HEK293 (cell line): Measurements from ENCODE around the gene IER2.
"Not testable (repeated sequence)": the region's sequence is repeated elsewhere in the genome, so short reads cannot be mapped to it uniquely, and the experiment has no call there.

Experiments used
- CTCF ChIA-PET: fragments of 350-600 bp; formaldehyde crosslinking; extraction: SDS; loops from one replicate; lab custom pipeline; 2021; ENCODE audit warnings: antibody characterized with exemption; lab: Yijun Ruan, JAX
- POLR2A ChIA-PET: fragments of 300-600 bp; formaldehyde crosslinking; extraction: SDS; loops from one replicate; lab custom pipeline; 2020; ENCODE audit warnings: antibody characterized with exemption, inconsistent platforms; lab: Yijun Ruan, JAX
- H3K27ac ChIP-seq: fragments of 200-500 bp; sonication (Bioruptor generic); 2 replicates; pipeline ENCODE4 v1.5.1; 2014; ENCODE audit warnings: low read depth, low read length, control low read depth, inconsistent platforms; ENCODE audit errors: extremely low read depth
- H3K36me3 ChIP-seq, 2 experiments: fragments of 200-500 bp in 1 of 2; sonication (Bioruptor generic) in 1 of 2; 1 replicate in 1 of 2; 2 replicates in 1 of 2; pipeline ENCODE4 v1.5.1; 2014 to 2017; ENCODE audit warnings: inconsistent platforms in 2 of 2, low read length in 2 of 2; ENCODE audit not compliant: control insufficient read depth in 2 of 2, insufficient read depth in 1 of 2
- H3K4me1 ChIP-seq: fragments of 200-500 bp; sonication (Bioruptor generic); 2 replicates; pipeline ENCODE4 v1.5.1; 2014; ENCODE audit warnings: mild to moderate bottlenecking, low read length, inconsistent platforms; ENCODE audit not compliant: control insufficient read depth, insufficient read depth
- H3K4me3 ChIP-seq: 2 replicates; pipeline ENCODE4 v1.5.1; 2011; ENCODE audit warnings: low read depth, mild to moderate bottlenecking, control low read depth, low read length, moderate library complexity
- H3K9me3 ChIP-seq: fragments of 200-500 bp; sonication (Bioruptor generic); 2 replicates; pipeline ENCODE4 v1.5.1; 2014; ENCODE audit warnings: low read depth, low read length, inconsistent platforms; ENCODE audit not compliant: control insufficient read depth, insufficient read depth
- BCL6B ChIP-seq: fragments of 450-650 bp; formaldehyde crosslinking; IDR thresholded peaks from 2 replicates; pipeline ENCODE4 v1.5.1; 2017; ENCODE audit warnings: missing biosample characterization, missing genetic modification characterization
- EGR2 ChIP-seq: fragments of 450-650 bp; formaldehyde crosslinking; IDR thresholded peaks from 2 replicates; pipeline ENCODE4 v1.5.1; 2016; ENCODE audit warnings: low read depth, missing biosample characterization, missing genetic modification characterization
- GLIS1 ChIP-seq: fragments of 450-650 bp; formaldehyde crosslinking; IDR thresholded peaks from 2 replicates; pipeline ENCODE4 v1.5.1; 2016; ENCODE audit warnings: missing biosample characterization, missing genetic modification characterization
- GLIS2 ChIP-seq: fragments of 450-650 bp; formaldehyde crosslinking; IDR thresholded peaks from 2 replicates; pipeline ENCODE4 v1.5.1; 2016; ENCODE audit warnings: missing biosample characterization, missing genetic modification characterization
- MYNN ChIP-seq: fragments of 450-650 bp; formaldehyde crosslinking; IDR thresholded peaks from 2 replicates; pipeline ENCODE4 v1.5.1; 2016; ENCODE audit warnings: missing biosample characterization, missing genetic modification characterization, borderline replicate concordance
- PRDM10 ChIP-seq: fragments of 450-650 bp; formaldehyde crosslinking; IDR thresholded peaks from 2 replicates; pipeline ENCODE4 v1.5.1; 2016; ENCODE audit warnings: missing biosample characterization, missing genetic modification characterization
- ZBTB21 ChIP-seq: fragments of 450-650 bp; formaldehyde crosslinking; IDR thresholded peaks from 2 replicates; pipeline ENCODE4 v1.5.1; 2017; ENCODE audit warnings: missing biosample characterization, missing genetic modification characterization
- ZBTB7A ChIP-seq: fragments of 450-650 bp; formaldehyde crosslinking; IDR thresholded peaks from 2 replicates; pipeline ENCODE4 v1.5.1; 2016; ENCODE audit warnings: low read depth, missing biosample characterization, missing genetic modification characterization
- ZFHX2 ChIP-seq: fragments of 450-650 bp; formaldehyde crosslinking; conservative IDR thresholded peaks from 2 replicates; pipeline ENCODE4 v1.5.1; 2016; ENCODE audit warnings: missing biosample characterization, missing genetic modification characterization
- ZFP3 ChIP-seq: fragments of 450-650 bp; formaldehyde crosslinking; IDR thresholded peaks from 2 replicates; pipeline ENCODE4 v1.5.1; 2016; ENCODE audit warnings: low read depth, missing biosample characterization, missing genetic modification characterization
- ZNF133 ChIP-seq: fragments of 450-650 bp; formaldehyde crosslinking; IDR thresholded peaks from 2 replicates; pipeline ENCODE4 v1.5.1; 2016; ENCODE audit warnings: missing biosample characterization, missing genetic modification characterization
- ZNF140 ChIP-seq: fragments of 450-650 bp; formaldehyde crosslinking; IDR thresholded peaks from 2 replicates; pipeline ENCODE4 v1.5.1; 2016; ENCODE audit warnings: missing biosample characterization, missing genetic modification characterization
- ZNF19 ChIP-seq: fragments of 450-650 bp; formaldehyde crosslinking; IDR thresholded peaks from 2 replicates; pipeline ENCODE4; 2016; ENCODE audit warnings: missing biosample characterization, missing genetic modification characterization, low read depth
- ZNF266 ChIP-seq: fragments of 450-650 bp; formaldehyde crosslinking; IDR thresholded peaks from 2 replicates; pipeline ENCODE4 v1.5.1; 2016; ENCODE audit warnings: missing biosample characterization, missing genetic modification characterization, low read depth
- ZNF362 ChIP-seq: fragments of 450-650 bp; formaldehyde crosslinking; IDR thresholded peaks from 2 replicates; pipeline ENCODE4 v1.5.1; 2016; ENCODE audit warnings: missing biosample characterization, missing genetic modification characterization
- ZNF404 ChIP-seq: fragments of 450-650 bp; formaldehyde crosslinking; IDR thresholded peaks from 2 replicates; pipeline ENCODE4 v1.5.1; 2017; ENCODE audit warnings: missing biosample characterization, missing genetic modification characterization
- ZNF48 ChIP-seq: fragments of 450-650 bp; formaldehyde crosslinking; IDR thresholded peaks from 2 replicates; pipeline ENCODE4 v1.5.1; 2016; ENCODE audit warnings: missing biosample characterization, missing genetic modification characterization
- ZNF501 ChIP-seq: fragments of 450-650 bp; formaldehyde crosslinking; IDR thresholded peaks from 2 replicates; pipeline ENCODE4 v1.5.1; 2016; ENCODE audit warnings: missing biosample characterization, missing genetic modification characterization
- ZNF514 ChIP-seq: fragments of 450-650 bp; formaldehyde crosslinking; IDR thresholded peaks from 2 replicates; pipeline ENCODE4 v1.5.1; 2016; ENCODE audit warnings: missing biosample characterization, missing genetic modification characterization
- ZNF623 ChIP-seq: fragments of 450-650 bp; formaldehyde crosslinking; IDR thresholded peaks from 2 replicates; pipeline ENCODE4 v1.5.1; 2016; ENCODE audit warnings: missing biosample characterization, missing genetic modification characterization
- ZNF664 ChIP-seq: fragments of 450-650 bp; formaldehyde crosslinking; IDR thresholded peaks from 2 replicates; pipeline ENCODE4 v1.5.1; 2016; ENCODE audit warnings: missing biosample characterization, missing genetic modification characterization
- ZNF791 ChIP-seq: fragments of 450-650 bp; formaldehyde crosslinking; IDR thresholded peaks from 2 replicates; pipeline ENCODE4 v1.5.1; 2016; ENCODE audit warnings: missing biosample characterization, missing genetic modification characterization
- ZNF837 ChIP-seq: fragments of 450-650 bp; formaldehyde crosslinking; IDR thresholded peaks from 2 replicates; pipeline ENCODE4 v1.5.1; 2016; ENCODE audit warnings: missing biosample characterization, missing genetic modification characterization
- ZXDB ChIP-seq: fragments of 450-650 bp; formaldehyde crosslinking; IDR thresholded peaks from 2 replicates; pipeline ENCODE4 v1.5.1; 2016; ENCODE audit warnings: missing biosample characterization, missing genetic modification characterization
- TF ChIP-seq, protein P1 (sequence below): fragments of 450-650 bp; formaldehyde crosslinking; IDR thresholded peaks from 2 replicates; pipeline ENCODE4 v1.5.1; 2017; ENCODE audit warnings: missing biosample characterization, missing genetic modification characterization

The IER2 gene

GRCh38 chr19:13177584-13177983 lies 27.4 kb downstream of the IER2 start (continued):
- TF ChIP-seq ZNF266 (tag by site-specific recombination), result peak; percentile 88
- TF ChIP-seq, protein P1, sequence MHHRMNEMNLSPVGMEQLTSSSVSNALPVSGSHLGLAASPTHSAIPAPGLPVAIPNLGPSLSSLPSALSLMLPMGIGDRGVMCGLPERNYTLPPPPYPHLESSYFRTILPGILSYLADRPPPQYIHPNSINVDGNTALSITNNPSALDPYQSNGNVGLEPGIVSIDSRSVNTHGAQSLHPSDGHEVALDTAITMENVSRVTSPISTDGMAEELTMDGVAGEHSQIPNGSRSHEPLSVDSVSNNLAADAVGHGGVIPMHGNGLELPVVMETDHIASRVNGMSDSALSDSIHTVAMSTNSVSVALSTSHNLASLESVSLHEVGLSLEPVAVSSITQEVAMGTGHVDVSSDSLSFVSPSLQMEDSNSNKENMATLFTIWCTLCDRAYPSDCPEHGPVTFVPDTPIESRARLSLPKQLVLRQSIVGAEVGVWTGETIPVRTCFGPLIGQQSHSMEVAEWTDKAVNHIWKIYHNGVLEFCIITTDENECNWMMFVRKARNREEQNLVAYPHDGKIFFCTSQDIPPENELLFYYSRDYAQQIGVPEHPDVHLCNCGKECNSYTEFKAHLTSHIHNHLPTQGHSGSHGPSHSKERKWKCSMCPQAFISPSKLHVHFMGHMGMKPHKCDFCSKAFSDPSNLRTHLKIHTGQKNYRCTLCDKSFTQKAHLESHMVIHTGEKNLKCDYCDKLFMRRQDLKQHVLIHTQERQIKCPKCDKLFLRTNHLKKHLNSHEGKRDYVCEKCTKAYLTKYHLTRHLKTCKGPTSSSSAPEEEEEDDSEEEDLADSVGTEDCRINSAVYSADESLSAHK (tag by site-specific recombination), result peak; percentile 15; the same call in 1 of the 2 replicates
- 0 out of 2 replicates have a peak, but pooled peaks have one; percentile 40 for TF ChIP-seq ZFP3 (tag by site-specific recombination)
- TF ChIP-seq ZNF140 (tag by site-specific recombination), result peak; percentile 87
- 0 out of 2 replicates have a peak, but pooled peaks have one; percentile 38 for TF ChIP-seq ZNF514 (tag by site-specific recombination)
- TF ChIP-seq ZBTB21 (tag by site-specific recombination), result peak; percentile 64; the same call in 1 of the 2 replicates
- peak; percentile 75 for TF ChIP-seq ZXDB (tag by site-specific recombination)
- 0 out of 2 replicates have a peak, but pooled peaks have one; percentile 59 for TF ChIP-seq ZNF19 (tag by site-specific recombination)
- 0 out of 2 replicates have a peak, but pooled peaks have one; percentile 78 for TF ChIP-seq ZNF404
- TF ChIP-seq ZNF664, result peak; percentile 69; the same call in 1 of the 2 replicates
- peak; percentile 69; the same call in 1 of the 2 replicates for TF ChIP-seq ZNF501 (tag by site-specific recombination)
- peak; percentile 83 for TF ChIP-seq ZNF623 (tag by site-specific recombination)
- TF ChIP-seq ZNF791 (tag by site-specific recombination), result 0 out of 2 replicates have a peak, but pooled peaks have one; percentile 51

DNA sequence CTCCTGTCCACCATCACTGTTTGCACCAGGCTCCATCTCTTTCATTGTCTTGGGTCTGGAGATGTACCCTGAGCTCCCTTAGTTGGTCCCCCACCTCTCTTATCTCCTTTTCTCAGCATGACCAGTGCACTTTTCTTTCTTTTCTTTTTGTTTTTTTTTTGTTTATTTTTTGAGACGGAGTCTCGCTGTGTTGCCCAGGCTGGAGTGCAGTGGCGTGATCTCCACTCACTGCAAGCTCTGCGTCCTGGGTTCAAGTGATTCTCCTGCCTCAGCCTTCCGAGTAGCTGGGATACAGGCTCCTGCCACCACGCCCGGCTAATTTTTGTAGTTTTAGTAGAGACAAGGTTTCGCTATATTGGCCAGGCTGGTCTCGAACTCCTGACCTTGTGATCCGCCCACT lies 28.1 kb downstream of the IER2 start:
- H3K4me1 ChIP-seq, H3K36me3 ChIP-seq, H3K9me3 ChIP-seq, H3K4me3 ChIP-seq, CTCF ChIA-PET, H3K27ac ChIP-seq: not testable (repeated sequence)
- POLR2A ChIA-PET, result interaction anchor here (1.5 kb wide), 1 partner anchor 24 kb away, joined by 5 read pairs; no protein-coding TSS in a partner anchor

DNA sequence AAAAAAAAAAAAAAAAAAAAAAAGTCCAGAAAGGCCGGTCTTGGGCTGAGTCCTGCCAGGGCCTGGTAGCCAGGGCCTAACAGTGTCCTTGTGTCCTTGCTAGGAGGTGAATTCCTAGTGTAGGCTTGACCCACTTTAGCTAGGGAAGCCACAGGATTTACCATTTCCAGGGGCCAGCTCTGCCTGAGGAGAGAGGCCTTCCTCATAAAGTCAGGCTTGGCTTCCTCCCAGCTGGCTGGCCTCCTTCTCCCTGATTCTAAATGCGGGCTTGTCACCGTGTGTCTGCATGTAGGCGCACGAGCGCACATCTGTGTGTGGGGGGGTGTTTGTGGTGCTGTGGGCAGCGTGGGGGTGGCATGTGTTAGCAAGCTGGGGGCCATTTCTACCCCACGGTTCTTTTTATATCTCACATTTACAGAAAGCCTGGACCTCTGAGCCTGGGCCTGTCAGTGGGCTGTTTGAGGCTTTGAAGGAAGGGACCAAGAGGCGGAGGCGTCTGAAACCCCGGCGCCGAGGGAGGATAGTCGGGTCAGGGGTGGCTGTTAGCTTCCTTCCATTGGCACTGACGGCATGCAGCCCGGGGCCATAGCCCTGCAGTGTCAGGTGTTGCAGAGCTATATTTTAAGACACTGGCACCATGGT lies 31.7 kb downstream of the IER2 start:
- Histone ChIP-seq H3K36me3 (no peaks in the 10 kb centered on the region), H3K27ac (peak overlapping the region; percentile 17), H3K4me3 (no peak overlapping the region), H3K9me3 (no peaks in the 10 kb centered on the region), H3K4me1 (no peaks in the 10 kb centered on the region; the same call in 1 of the 2 replicates)
- ChIA-PET POLR2A (interaction anchor here (0.6 to 2.6 kb wide), 9 partner anchors 13 to 955 kb away, joined by 3 to 18 read pairs (median 4); no protein-coding TSS in a partner anchor), CTCF (interaction anchor here (0.6 to 2.5 kb wide), 7 partner anchors 9 to 253 kb away, joined by 3 to 13 read pairs (median 3); no protein-coding TSS in a partner anchor)
- TF ChIP-seq EGR2 (peak; percentile 99), ZNF362 (tag by site-specific recombination) (peak; percentile 78; the same call in 1 of the 2 replicates), ZNF837 (tag by site-specific recombination) (no peak), PRDM10 (tag by site-specific recombination) (peak; percentile 31; the same call in 1 of the 2 replicates), GLIS1 (tag by site-specific recombination) (peak; percentile 84), ZNF48 (tag by site-specific recombination) (no peak), GLIS2 (tag by site-specific recombination) (no peak), BCL6B (tag by site-specific recombination) (no peak), MYNN (tag by site-specific recombination) (no peak), ZFHX2 (peak; percentile 99), ZBTB7A (no peak), ZNF133 (tag by site-specific recombination) (no peak)
